Colonic mucosa (tissue), 4 donors: ENCODE data around the gene NUP93. TPM values are rescaled to one million over a fixed set of nuclear protein-coding genes. Genes with fewer than 3 reads are reported as not detected.

Experiments used
- DNase-seq: peaks from one replicate; pipeline ENCODE4 v3.0.0-alpha.2; 2020
- H3K27ac ChIP-seq: fragments of 200-600 bp; one replicate; pipeline ENCODE4 v1.8.0; 2021
- H3K27me3 ChIP-seq: fragments of 200-600 bp; one replicate; pipeline ENCODE4 v1.8.0; 2021
- H3K36me3 ChIP-seq: fragments of 200-600 bp; one replicate; pipeline ENCODE4 v1.8.0; 2021
- H3K4me1 ChIP-seq: fragments of 200-600 bp; one replicate; pipeline ENCODE4 v1.8.0; 2021; ENCODE audit warnings: mild to moderate bottlenecking
- H3K4me3 ChIP-seq: fragments of 200-600 bp; one replicate; pipeline ENCODE4 v1.8.0; 2021
- H3K9ac ChIP-seq, 2 donors: one replicate each; pipeline ENCODE4 v1.7.0; 2013; ENCODE audit warnings: control low read depth in 2 of 2, low read depth in 2 of 2, low read length in 2 of 2
- H3K9me3 ChIP-seq: fragments of 200-600 bp; one replicate; pipeline ENCODE4 v1.8.0; 2021
- CTCF ChIP-seq: fragments of 200-600 bp; IDR thresholded peaks from one replicate; pipeline ENCODE4 v1.8.0; 2022; ENCODE audit warnings: antibody characterized with exemption, mild to moderate bottlenecking
- intact Hi-C: fragments of 100-400 bp; cut with DNase I; formaldehyde crosslinking; loops from one replicate; pipeline ENCODE4 v1.14.1; 2022
- total RNA-seq, 2 donors: library from RNA; stranded (reverse); fragmentation: NEBNext Ultra II Directional in 1 of 2; extraction: Animal tissue kit (Norgen Biotek cat#: 25700) in 1 of 2; gene quantifications; one replicate each; pipeline ENCODE4 v1.2.1, GENCODE V29; 2021
- donor health status: healthy.
- donor health status: DM: no; HTN: no; CAD: no.
- donor health status: DM: no; HTN: no; CAD: no.

Gene NUP93
- total RNA-seq, 2 donors from 2014 or later, result 33.0 to 79.2 TPM

DNA sequence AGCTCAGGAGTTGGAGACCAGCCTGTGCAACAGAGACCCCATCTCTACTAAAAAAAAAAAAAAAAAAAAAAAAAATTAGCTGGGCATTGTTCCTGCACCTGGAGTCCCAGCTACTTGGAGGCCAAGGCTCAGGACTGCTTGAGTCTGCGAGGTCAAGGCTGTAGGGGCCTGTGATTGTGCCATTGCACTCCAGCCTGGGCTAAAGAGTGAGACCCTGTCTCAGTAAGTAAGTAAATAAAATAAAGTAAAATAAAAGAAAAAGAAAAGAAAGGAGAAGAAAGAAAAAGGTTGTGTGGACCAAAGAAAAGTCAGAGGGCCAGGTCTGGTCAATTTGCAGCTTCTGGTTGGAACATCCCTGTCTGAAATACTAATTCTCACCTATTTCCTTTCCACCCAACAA lies 29.3 kb upstream of the NUP93 start:
- H3K4me1 ChIP-seq, result no peaks in the 10 kb centered on the region
- DNase-seq, result no peak
- H3K27me3 ChIP-seq, result no peaks in the 10 kb centered on the region
- H3K27ac ChIP-seq, result no peak overlapping the region
- intact Hi-C loops, result loop anchor here (5.0 kb wide), 3 partner anchors 98 to 183 kb away; no protein-coding TSS in a partner anchor
- H3K36me3 ChIP-seq, result no peaks in the 10 kb centered on the region
- TF ChIP-seq CTCF, result no peak
- no peaks in the 10 kb centered on the region for H3K9me3 ChIP-seq
- no peak overlapping the region for H3K4me3 ChIP-seq
- no peak overlapping the region for H3K9ac ChIP-seq

GRCh38 chr16:56701534-56701933 lies 28.4 kb upstream of the NUP93 start:
- intact Hi-C loops, result loop anchor here (5.0 kb wide), 3 partner anchors 99 to 184 kb away; no protein-coding TSS in a partner anchor
- Histone ChIP-seq H3K27me3 (no peaks in the 10 kb centered on the region), H3K36me3 (no peaks in the 10 kb centered on the region), H3K9me3 (no peaks in the 10 kb centered on the region), H3K4me1 (no peaks in the 10 kb centered on the region), H3K27ac (no peak overlapping the region), H3K9ac (peak overlapping the region in 1 of 2 donors; percentile 14), H3K4me3 (no peak overlapping the region)
- DNase-seq, result no peak
- TF ChIP-seq CTCF, result no peak

- Histone ChIP-seq H3K9me3 (no peaks in the 10 kb centered on the region), H3K27me3 (no peaks in the 10 kb centered on the region), H3K4me3 (no peak overlapping the region), H3K27ac (no peak overlapping the region), H3K9ac (no peak overlapping the region), H3K4me1 (no peaks in the 10 kb centered on the region), H3K36me3 (no peaks in the 10 kb centered on the region)
- no peak for DNase-seq
- intact Hi-C loops, result loop anchor here (5.0 kb wide), 3 partner anchors 101 to 186 kb away; no protein-coding TSS in a partner anchor
- no peak for TF ChIP-seq CTCF
These were observed 27.1 kb upstream of the NUP93 start for GRCh38 chr16:56702836-56703235.

GRCh38 chr16:56708525-56709442 lies 21.1 kb upstream of the NUP93 start:
- H3K9ac ChIP-seq, result no peak overlapping the region
- H3K27me3 ChIP-seq, result no peaks in the 10 kb centered on the region
- no peaks in the 10 kb centered on the region for H3K4me1 ChIP-seq
- no peaks in the 10 kb centered on the region for H3K36me3 ChIP-seq
- no peak overlapping the region for H3K27ac ChIP-seq
- TF ChIP-seq CTCF, result no peak
- intact Hi-C loops, result no loop called here
- no peak overlapping the region for H3K4me3 ChIP-seq
- H3K9me3 ChIP-seq, result no peaks in the 10 kb centered on the region
- no peak for DNase-seq

DNA sequence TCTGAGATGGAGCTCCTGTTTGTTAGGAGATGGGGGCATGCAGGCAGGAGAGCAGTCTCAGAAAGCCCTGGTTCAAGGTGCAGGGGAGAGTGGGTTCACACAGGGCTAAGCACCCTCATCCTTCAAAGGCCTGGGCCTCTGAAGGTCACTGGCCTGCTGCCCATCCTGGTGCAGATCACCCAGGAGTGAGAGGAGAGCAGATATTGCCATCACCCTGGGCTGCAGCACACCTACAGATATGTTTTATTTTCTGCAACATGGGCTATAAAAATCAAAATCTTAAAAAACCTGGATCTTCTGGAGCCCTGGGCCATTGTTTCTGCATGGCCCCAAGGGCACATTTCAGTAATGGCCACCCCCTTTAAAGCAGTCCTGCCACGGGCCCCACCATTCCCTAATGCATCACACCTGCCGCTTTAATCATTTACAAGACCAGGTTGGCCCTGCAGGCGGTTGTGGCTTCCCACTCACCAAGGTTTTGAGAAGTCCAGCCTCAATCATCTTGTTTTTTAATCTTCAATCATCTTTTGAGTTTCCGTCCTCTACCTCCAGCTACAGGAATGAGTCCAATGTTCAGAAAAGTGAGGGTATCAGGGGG lies 20.4 kb upstream of the NUP93 start:
- no peak overlapping the region for H3K4me3 ChIP-seq
- intact Hi-C loops, result no loop called here

More for the DNA sequence above, 20.4 kb upstream of the NUP93 start:
- Histone ChIP-seq H3K4me1 (no peaks in the 10 kb centered on the region), H3K27me3 (no peaks in the 10 kb centered on the region), H3K36me3 (no peaks in the 10 kb centered on the region), H3K9ac (no peak overlapping the region), H3K9me3 (no peaks in the 10 kb centered on the region), H3K27ac (no peak overlapping the region)
- no peak for DNase-seq
- no peak for TF ChIP-seq CTCF
